HK-2 (cell line): ENCODE measurements around the gene ZP2.
A peak's percentile ranks its signal among the peaks of the same experiment; 100 is the strongest.
"Not testable (repeated sequence)": the region's sequence is repeated elsewhere in the genome, so short reads cannot be mapped to it uniquely, and the experiment has no call there.

Experiments used
- DNase-seq: peaks from one replicate; pipeline ENCODE4 v3.0.0-alpha.2; 2018; ENCODE audit not compliant: unreplicated experiment

The ZP2 gene

GRCh38 chr16:21214086-21214485 lies 2.7 kb upstream of the ZP2 start:
- DNase-seq = no peak

GRCh38 chr16:21208446-21209230 lies 2.7 kb downstream of the ZP2 start:
- no peak for DNase-seq

- no peak for DNase-seq
Measured at GRCh38 chr16:21206550-21206949, 4.8 kb downstream of the ZP2 start.

GRCh38 chr16:21205303-21205702 lies 6.1 kb downstream of the ZP2 start:
- DNase-seq = no peak

- no peak for DNase-seq
Measured at GRCh38 chr16:21203155-21203797, 8.1 kb downstream of the ZP2 start.

GRCh38 chr16:21199607-21200218 lies 11.7 kb downstream of the ZP2 start:
- no peak for DNase-seq

GRCh38 chr16:21197621-21198020 lies 13.8 kb downstream of the ZP2 start:
- no peak for DNase-seq

- no peak for DNase-seq
Measured at GRCh38 chr16:21197112-21197511, 14.3 kb downstream of the ZP2 start.

- not testable (repeated sequence) for DNase-seq
Measured at GRCh38 chr16:21195330-21195729, 16.0 kb downstream of the ZP2 start.

- DNase-seq = no peak
Measured at GRCh38 chr16:21194771-21195301, 16.5 kb downstream of the ZP2 start.

- DNase-seq = no peak
Measured at GRCh38 chr16:21192991-21193390, 18.4 kb downstream of the ZP2 start.

- DNase-seq = no peak
Measured at GRCh38 chr16:21190599-21190998, 20.8 kb downstream of the ZP2 start.

GRCh38 chr16:21190013-21190412 lies 21.4 kb downstream of the ZP2 start:
- no peak for DNase-seq

GRCh38 chr16:21189311-21189710 lies 22.1 kb downstream of the ZP2 start:
- no peak for DNase-seq

GRCh38 chr16:21186326-21186691 lies 25.1 kb downstream of the ZP2 start:
- DNase-seq = no peak

- no peak for DNase-seq
Measured at GRCh38 chr16:21185659-21186325, 25.6 kb downstream of the ZP2 start.

GRCh38 chr16:21184834-21185233 lies 26.5 kb downstream of the ZP2 start:
- DNase-seq = peak; percentile 37

- no peak for DNase-seq
Measured at GRCh38 chr16:21183995-21184394, 27.4 kb downstream of the ZP2 start.

GRCh38 chr16:21179983-21180365 lies 31.4 kb downstream of the ZP2 start:
- no peak for DNase-seq

GRCh38 chr16:21179126-21179982 lies 32.0 kb downstream of the ZP2 start:
- DNase-seq = no peak

- DNase-seq = no peak
Measured at GRCh38 chr16:21175397-21175796, 36.0 kb downstream of the ZP2 start.
